DND-41 (cell line): Measurements from ENCODE around the gene TPCN1.

Experiments used
- EZH2 ChIP-seq: IDR thresholded peaks from 3 replicates; pipeline ENCODE4 v1.6.1; 2012; ENCODE audit warnings: borderline replicate concordance, low read depth, mild to moderate bottlenecking, moderate library complexity, low read length, inconsistent platforms; ENCODE audit not compliant: severe bottlenecking
- TF ChIP-seq, protein P1 (sequence below): IDR thresholded peaks from 2 replicates; pipeline ENCODE4 v1.5.1; 2012; ENCODE audit warnings: borderline replicate concordance, low read length, moderate library complexity, mild to moderate bottlenecking; ENCODE audit not compliant: poor library complexity, severe bottlenecking; ENCODE audit errors: extremely low read depth

DNA sequence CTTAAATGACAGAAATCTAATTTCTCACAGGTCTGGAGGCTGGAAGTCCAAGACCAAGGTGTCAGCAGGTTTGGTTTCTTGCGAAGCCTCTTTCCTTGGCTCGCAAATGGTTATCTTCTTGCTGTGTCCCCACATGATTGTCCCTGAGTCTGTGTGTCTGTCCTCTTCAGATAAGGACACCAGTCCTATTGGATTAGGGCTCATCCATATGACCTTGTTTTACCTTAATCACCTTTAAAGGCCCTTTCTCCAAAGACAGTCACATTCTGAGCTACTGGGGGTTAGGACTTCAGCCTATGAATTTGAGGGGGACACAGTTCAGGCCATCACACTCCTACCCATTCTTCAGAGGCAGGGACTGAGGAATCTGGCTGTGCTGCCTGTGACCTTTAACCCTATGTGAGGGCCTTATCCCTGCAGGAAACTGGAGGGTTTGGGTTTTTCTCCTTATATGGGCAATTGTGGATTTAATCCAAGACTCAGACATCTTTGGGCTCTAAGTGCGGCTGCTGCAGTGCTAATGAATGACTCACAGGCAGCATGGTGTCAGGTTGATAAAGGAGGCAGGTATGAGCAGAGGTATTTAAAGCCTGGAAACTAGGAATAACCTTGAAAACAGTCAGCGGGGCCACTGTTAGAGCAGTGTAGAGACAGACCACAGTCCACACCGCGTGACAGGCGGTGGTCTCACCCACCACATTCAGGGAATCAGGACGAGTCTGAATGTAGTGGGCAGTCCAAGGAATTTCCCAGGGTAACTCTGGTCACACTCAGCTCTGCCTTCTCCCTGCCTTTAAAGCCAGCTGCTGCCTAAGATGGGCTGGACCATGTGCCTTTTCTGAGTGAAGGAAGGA, 10.2 kb downstream of the TPCN1 start:
- TF ChIP-seq, protein P1, sequence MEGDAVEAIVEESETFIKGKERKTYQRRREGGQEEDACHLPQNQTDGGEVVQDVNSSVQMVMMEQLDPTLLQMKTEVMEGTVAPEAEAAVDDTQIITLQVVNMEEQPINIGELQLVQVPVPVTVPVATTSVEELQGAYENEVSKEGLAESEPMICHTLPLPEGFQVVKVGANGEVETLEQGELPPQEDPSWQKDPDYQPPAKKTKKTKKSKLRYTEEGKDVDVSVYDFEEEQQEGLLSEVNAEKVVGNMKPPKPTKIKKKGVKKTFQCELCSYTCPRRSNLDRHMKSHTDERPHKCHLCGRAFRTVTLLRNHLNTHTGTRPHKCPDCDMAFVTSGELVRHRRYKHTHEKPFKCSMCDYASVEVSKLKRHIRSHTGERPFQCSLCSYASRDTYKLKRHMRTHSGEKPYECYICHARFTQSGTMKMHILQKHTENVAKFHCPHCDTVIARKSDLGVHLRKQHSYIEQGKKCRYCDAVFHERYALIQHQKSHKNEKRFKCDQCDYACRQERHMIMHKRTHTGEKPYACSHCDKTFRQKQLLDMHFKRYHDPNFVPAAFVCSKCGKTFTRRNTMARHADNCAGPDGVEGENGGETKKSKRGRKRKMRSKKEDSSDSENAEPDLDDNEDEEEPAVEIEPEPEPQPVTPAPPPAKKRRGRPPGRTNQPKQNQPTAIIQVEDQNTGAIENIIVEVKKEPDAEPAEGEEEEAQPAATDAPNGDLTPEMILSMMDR: no peak
- no peak for TF ChIP-seq EZH2
